GM19351 (cell line): ENCODE results near the gene SOX5.

ENCODE experiments used
- ATAC-seq: cut with Tn5 transposase; IDR thresholded peaks from one replicate; pipeline ENCODE4 v1.9.1; 2021; ENCODE audit warnings: mild to moderate bottlenecking, moderate library complexity; ENCODE audit not compliant: unreplicated experiment

Gene SOX5

DNA sequence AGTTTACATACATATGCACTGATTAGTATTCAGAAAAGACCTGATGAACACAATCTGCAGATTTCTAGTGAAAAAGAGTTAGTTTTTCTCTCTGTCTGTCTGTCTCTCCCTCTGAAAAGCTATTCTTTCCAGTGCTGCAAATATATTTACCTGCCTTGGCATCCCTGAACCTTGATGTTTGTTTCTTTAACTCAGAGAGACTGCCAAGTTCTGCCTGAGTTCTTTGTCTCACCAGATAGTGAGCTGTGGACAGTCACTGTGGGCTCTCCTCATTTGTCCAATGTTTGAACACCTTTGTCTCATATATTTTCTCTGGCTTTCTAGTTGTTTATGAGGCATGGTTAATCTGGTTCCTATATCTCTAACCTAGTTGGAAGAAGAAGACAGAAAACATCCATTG lies 250.4 kb downstream of the SOX5 start:
- no peak for ATAC-seq

DNA sequence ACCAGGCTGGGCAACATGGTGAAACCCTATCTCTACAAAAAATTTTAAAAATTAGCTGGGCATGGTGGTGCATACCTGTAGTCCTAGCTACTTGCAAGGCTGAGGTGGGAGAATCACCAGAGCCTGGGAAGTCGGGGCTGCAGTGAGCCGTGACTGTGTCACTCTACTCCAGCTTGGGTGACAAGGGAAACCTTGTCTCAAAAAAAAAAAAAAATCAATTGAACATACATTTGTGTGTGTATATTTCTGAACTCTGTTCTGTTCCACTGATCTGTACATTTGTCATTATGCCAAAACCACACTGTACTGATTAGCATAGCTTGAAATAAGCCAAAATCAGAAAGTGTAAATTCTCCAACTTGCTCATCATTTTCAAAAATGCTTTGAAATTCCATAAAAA lies 254.6 kb downstream of the SOX5 start:
- no peak for ATAC-seq

DNA sequence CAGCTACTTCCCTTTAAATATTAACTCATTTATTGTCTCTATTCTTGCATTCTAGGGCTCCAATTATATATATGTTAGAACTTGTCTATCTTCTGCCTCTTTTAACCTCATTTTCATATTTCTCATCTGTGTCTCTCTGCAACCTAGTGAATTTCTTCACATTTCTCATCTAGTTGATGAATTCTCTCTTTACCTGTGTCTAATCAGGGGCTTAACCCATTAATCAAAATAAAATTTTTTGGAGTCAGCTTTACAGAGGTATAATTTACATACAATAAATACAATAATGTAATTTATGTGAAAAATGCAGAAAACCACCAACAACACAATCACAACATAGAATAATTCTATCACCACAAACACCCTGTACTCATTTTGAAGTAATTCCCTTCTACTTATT lies 255.2 kb downstream of the SOX5 start:
- no peak for ATAC-seq

DNA sequence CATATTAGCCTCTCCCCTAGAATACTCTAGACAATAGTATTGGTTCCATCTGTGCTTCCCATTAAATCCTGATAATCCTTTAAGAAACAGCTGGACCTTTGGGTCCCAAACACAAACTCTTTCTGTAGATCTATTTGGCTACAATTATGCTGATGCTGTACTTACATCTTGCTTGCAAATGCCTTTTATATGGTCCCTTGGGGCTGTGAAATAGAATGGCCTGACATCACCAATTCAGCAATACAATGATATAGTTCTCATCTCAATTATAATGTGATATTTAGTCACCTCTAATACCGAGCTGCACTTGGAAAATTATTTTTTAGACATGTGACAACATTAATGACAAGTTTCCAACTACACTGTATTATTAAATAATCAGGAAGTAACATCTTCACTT lies 261.5 kb downstream of the SOX5 start:
- ATAC-seq, result no peak

DNA sequence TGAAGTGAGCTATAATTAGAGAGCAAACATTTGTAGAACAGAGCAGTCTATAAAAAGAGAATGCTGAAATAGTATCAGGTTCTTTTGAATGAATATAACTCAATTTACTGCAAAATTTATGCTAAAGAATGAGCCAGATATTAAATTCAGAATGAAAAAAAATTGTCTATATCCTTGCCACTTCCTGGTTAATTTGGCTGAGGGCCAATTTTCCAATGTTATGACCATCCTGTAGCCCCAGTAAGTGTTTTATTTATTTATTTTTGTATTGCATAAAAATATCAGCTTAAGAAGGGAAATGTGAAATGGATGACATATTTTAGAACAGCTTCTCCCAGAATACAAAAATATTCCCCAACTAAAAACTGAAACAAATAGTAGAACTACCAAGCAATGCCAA lies 263.4 kb downstream of the SOX5 start:
- ATAC-seq, result no peak

DNA sequence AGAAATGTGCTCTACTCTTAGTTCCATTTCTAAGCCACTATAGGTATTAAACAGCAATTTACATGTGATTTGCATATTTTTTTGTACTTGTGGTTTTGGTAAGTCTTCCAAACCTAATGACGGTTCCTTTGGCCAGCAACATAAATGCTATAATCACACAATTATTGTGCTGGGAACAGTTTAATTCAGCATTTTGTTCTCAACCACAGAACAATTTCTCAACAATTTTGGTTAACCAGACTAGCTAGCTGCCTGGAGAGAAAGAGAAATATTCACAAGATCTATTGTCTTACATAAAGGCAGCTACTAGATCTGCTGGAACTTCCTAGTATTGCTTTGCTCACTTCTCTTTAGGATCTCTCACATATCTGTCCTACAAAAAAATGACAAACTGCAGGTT lies 265.3 kb downstream of the SOX5 start:
- no peak for ATAC-seq

DNA sequence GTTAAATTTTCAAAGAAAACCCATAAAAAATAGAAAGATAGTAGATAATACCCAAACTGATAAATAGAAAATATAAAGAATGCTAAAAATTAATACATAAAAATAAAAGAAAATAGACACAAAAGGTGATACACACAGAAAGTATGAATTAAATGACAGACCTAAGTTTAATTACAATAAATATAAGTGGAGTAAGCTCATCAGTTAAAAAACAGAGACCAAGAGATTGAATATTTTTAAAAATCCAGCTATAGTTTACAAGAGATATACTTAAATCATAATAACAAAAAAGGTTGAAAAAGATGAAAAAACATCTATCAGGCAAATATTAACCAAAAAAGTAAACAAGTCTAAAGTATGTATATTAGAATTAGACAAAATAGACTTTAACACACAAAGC lies 268.2 kb downstream of the SOX5 start:
- ATAC-seq, result no peak

DNA sequence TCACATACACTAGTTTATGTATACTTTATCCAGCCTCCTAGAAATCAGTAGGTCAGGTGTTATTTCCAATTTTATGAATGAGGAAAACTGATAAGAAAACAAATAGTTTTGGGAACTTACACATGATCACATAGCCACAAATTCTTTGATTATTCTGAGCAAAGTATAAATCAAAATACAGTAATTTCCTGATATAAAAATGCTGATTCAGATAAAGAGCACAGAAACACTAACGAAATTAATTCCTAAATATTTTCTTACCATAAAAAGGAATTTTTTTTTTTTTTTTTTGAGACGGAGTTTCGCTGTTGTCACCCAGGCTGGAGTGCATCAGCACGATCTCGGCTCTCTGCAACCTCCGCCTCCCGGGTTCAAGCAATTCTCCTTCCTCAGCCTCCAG lies 275.4 kb downstream of the SOX5 start:
- ATAC-seq, result no peak

DNA sequence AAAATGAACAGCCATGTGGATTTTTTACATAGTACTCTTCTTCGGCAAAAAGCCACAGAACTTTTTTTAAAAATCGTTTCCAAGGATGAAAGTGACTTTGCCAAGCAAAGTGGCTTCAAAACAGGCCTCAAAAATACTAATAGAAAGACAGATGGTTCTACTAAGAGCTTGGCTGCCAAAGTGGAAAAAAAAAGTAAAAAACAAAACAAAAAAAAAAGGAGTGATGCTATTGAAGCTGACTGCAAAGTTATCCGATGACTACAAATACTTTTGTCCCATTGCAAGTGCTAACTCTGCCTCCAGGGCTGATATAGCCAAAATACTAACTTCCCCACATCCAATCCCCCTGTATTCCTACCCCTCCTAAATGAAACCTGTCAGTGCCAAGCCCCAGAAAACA lies 277.6 kb downstream of the SOX5 start:
- ATAC-seq, result no peak

DNA sequence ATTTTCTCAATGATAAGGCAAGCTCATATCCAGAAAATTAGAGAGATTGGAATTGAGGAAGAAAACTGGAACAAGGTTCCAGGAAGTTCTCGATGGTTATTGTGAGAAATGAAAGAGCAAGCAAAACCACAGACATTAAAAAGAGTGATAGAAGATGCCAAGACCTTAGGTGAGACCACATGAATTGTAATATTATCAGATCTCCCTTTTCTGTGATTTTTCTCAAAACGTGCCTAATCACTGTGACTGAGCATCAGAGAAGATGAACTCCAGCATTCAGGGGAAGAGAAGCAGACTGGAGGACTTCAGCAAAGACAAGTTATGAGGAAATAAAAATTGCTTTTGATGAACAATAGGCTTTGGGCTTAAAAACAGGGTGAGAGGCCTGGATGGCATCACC lies 278.8 kb downstream of the SOX5 start:
- ATAC-seq, result no peak

DNA sequence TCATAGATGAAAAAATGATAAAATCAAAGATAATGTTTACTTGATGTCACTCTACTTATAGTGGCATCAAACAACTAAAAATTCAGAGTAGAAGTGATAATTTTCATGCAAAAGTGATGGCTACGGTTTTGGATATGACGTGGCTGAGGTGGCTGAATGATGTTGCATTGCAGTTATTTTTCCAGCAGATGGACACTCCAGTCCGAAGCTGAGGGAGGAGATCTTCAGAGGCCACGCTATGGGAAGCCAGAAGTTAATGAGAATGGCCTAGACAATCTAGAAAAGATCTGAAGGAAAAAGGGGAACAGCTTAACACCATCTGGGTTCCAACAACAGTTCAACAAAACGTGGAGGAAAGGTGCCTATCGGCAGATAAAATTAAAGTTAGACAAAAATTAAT lies 279.8 kb downstream of the SOX5 start:
- no peak for ATAC-seq

DNA sequence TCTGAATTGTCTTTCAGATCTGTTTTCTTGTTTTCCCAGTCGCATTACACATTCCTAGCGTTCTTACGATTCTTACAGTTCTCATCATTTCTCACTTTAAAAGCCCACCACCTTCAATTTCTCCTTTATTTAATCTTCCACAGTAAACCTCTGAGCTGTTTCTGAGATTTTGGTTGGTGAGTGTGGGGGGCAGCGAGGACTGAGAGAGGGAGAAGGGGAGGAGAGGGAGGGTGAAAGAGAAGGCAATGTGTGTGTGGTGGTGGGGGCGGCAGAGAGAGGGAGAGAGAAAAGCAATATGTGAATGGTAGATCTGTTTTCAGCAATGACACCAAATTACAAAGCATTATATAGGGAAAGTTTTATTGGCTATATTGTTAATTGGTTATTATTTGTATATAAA lies 282.6 kb downstream of the SOX5 start:
- ATAC-seq, result no peak

DNA sequence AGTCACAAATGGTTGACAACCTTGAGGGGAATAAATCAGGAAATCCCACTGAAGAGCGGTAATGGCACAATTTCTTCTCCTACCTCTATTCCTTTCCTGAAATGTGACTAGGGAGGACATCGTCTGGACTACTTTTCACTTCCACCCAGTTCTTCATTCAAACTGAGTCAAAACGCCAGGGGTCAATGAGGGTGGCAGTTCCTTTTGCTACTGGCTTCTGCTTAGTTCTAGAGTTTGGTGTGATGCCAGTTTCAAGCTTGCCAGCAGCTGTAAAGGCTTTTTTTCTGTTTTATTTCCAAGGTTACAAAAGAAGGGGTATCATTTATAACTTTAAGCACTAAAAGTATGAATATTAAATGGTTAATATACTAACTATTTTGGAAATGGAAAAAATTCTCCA lies 286.5 kb downstream of the SOX5 start:
- no peak for ATAC-seq

DNA sequence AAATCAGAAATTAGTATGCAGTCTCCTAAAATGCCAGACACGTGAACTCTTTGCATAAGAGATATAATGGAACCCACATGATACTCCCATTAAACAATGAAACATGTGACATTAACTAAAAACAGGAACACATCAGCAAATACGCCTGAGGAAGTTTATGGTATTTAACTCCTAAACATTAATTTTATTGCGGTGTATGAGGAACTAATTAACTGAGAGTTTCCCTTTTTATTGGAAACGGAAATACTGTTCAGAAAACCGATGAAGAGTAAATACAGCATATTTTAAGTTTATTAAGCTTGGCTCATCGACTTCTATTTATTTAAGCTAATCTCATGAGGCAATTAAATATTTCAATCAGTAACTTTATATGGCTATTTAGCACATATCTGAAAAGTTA lies 290.3 kb downstream of the SOX5 start:
- no peak for ATAC-seq

DNA sequence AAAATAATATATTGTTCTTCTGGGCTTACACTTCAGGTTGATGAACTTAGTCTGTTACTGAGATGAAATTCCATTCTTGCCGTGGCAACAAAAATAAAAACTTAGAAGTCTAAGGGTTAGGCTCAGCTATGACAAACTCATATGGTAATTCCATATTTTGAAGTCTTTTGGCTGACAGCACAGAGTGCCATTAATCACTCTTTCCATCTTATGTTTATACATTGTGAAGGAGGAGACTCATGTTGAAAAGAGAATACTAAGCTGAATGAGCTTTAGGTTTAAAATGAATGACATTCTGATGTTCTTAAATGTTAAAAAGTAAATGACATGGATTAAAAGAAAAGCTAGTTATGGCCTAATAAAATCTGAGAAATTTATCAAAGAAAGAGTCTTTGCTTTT lies 291.9 kb downstream of the SOX5 start:
- ATAC-seq, result no peak

DNA sequence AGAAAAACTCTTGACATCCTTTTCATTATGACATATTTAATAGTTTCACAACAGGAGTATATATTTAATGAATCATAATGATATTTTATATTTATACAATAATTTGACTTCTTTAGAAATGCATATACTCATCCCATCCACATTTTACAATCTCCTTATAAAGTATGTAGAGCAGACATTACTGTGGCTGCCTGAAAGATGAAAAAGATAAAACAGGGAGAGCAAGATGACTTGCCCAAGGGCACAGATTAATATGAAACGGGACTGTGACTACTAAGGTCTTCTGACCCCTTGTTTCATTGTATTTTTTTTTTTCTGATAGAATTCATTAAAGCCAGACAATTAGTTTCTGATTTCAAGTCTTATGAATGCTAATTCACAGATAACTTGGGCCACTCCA lies 293.6 kb downstream of the SOX5 start:
- no peak for ATAC-seq

DNA sequence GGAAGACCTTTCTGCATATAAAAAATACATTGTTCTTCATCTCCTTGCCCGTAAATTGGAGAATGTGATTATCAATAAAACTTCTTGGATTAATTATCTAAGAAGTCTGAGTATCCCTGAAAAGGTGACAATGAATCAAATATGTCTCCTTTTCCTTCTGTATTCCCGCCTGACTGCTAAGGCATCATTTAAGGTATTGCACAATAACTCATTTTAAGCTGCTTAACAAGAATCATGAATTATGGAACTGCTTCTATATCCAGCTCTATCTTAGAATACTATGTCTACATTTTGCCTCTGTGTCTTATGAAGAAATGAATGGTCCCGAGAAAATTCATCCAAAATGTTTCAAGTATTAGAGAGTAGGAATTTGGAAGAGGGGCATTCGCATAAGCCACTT lies 294.4 kb downstream of the SOX5 start:
- ATAC-seq, result no peak

DNA sequence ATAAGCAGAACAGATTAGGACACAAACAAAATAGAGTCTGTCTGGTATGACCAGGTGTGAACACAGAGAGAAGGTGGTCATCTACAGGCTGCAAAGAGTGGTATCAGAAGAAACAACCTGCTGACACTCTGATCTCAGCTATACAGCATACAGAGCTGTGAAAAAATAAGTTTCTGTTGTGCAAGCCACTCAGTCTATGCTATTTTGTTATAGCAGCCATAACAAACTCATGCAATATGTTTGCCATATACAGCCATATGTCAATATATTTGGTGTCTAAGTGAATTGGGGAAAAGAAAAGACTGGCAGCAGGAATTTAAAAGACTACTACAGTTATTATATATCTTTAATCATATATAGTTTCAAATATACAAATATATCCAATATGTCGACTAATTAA lies 300.9 kb downstream of the SOX5 start:
- no peak for ATAC-seq

DNA sequence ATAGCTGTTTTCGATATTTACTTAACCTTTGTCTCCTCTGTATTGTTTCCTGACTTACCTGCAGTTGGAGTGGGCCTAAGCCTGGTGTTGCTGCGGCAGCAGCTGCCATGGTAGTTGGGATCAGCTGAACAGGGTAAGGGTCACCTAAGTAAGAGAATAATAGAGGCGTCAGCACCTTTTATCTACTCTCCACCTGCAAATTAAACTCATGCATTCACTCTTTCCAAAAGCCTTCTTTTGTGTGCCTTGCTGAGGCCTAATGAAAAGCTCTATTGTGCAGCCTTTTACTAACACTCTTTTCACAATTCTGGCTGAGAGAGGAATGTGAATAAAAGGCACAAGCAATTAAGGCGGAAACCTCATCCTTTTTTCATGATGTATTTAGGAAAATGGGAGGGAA lies 308.7 kb downstream of the SOX5 start:
- no peak for ATAC-seq

DNA sequence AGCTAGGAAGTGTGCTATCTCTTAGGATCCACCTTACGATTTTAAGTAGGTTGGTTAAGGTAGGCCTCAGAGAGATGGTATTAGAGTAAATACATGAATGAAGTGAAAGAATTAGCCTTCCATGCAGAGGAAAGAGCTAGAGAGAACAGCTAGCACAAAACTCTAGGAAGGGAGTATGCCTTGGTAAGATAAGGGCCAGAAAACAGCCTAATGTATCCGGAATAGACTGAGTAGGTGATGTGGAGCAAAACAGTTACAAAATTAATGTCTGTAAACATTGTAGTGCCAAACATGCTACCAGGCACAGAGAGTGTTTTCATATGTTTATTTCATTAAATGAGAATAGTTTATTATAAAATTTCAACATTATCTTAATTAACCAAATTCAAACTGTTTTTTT lies 315.1 kb downstream of the SOX5 start:
- no peak for ATAC-seq

DNA sequence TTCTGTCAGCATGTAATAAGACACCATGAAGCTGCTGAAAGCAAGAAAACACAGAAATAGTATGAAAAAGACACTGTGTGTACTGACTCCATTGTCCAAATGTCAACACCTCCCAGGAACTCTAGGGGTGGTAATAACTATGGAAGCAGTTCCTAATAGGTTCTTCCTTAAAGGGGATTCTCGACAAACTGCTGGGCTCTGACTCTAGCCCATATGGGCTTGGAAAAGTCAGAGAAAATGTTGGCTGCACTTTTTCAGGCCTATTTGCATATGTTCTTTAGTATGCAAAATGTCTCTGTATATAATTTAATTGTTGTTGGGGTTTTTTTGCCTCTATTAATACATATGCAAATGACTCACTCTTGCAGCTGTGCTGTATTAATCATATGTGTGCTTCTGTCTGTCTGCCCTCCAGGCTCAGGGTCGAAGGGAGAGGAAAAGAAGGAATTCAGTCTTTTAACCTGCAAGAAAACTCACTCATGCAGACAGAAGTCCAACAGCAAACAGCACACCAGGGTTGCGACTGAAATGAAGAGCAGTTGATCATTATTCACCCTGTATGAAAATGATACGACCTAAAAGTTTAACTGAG lies 317.6 kb downstream of the SOX5 start:
- no peak for ATAC-seq

DNA sequence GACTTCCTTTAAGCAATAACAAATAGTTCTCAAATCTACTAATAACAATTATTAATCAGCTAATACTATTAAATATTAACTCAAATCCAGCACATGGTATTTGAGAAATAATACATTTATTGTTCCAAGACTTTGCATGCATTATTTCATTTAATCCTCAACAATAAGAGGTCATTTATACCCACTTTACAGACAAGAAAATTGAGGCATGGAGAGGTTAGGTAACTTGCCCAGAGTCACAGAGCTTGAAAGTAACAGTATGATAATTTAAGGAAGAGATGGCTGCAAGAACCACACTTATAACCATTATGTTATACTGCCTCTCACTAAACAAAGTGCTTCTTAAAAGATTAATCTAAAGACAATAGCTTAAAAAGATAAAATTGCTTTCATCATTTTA lies 318.9 kb downstream of the SOX5 start:
- no peak for ATAC-seq

DNA sequence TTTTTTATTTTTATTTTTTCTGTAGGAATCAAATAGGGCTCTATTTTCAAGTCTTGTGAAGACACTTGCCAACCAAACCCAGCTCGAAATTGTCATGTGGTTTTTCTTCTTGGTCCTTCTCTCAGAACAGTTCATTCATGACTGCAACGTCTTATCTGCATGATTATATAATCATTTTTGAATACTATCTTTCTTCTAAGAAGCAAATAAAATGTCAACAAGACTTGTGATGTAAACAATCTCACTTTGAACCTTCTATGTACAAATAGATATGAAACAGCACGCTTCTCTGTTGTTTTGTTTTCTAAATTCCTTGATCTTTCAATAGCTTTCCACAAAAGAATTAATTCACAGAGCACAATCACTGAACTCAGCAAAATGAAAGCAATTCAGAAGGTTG lies 320.7 kb downstream of the SOX5 start:
- no peak for ATAC-seq

DNA sequence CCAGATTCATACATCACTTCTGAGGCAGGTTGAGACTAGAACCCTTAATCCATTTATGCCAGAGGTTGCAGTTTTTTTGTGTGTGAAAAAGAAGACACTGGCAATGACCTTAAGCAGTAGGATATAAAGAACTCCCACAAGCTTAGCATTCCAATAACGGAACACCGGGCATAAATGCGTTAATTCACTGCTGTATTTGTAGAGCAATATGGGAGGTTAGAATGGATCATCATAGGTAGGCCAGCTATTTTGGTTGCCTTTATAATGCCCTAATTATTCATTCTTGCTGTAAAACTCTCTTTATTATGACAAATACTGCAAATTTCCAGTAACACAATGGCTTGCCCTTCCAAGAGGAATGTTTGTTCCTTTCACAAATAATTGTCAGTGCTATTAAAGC lies 322.7 kb downstream of the SOX5 start:
- ATAC-seq, result no peak
